DMS53 (cell line): ENCODE measurements around the gene PRMT9.

Experiments used
- DNase-seq: peaks from one replicate; lab custom pipeline; 2025; lab: John Stamatoyannopoulos, UW

The PRMT9 gene

DNA sequence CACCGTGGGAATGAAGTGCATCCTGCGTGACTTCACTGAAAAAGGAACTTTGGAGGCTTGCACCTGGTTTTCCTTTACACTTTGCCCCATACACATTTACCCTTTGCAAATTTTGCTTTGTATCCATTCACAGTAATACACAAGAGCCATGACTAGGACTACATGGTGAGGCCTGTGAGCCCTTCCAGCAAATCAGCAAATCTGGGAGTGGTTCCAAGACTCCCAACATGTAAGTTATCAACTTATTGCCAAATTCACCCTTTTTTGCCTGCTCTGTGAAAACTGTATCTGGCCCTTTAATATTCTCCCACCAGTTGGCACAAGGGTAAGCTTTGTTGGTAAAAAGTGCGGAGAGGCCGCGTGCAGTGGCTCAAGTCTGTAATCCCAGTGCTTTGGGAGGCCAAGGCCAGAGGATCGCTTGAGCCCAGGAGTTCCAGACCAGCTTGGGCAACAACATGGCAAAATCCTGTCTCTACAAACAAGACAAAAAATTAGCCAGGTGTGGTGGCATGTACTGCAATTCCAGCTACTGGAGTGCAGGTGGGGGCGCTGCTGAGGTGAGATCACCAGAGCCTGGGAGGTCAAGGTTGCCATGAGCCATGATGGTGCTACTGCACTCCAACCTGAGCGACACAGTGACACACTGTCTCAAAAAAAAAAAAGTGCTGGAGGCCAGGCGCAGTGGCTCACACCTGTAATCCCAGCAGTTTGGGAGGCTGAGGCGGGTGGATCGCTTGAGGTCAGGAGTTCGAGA is 5.0 kb downstream of the PRMT9 start:
- DNase-seq = peak; percentile 40

DNA sequence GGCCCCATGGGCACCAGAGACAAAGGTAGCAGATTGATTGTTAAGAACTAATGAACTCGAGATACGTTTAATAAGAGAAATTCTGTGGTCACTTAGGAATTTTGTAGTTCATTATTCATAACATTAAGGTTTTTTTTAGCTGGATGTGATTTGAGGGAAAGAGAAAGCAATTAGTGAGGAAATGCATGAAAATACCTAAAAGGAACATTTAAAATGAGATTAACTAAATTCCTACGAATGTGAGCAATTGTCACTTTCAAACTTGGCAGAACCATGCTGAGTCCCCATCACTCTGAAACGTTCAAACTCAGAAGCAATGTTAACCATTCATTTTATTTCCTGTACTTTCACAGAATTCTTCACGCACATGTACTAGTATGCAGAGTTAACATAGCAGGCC is 5.9 kb downstream of the PRMT9 start:
- no peak for DNase-seq

GRCh38 chr4:147674496-147674895 is 9.5 kb downstream of the PRMT9 start:
- no peak for DNase-seq

DNA sequence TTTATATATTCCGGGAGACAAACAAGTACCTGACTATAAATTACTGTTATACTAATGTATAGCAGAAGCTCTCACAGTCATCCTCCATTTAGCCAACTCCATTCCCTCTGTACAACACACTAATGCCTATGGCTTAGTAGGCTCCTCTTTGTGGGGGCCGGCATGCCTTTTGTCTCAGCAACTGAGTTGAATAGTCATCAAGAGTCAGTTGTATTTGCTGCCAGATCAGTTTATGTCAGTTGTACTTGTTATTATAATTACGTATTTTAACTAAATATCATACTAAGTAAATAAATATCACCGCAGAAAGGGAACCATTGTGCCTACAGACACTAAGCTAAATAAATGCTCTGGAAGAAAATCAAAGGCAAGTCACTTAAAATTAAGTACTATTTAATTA is 9.9 kb downstream of the PRMT9 start:
- DNase-seq = no peak

- DNase-seq = no peak
Observed at GRCh38 chr4:147658501-147658900, 25.5 kb downstream of the PRMT9 start.

- DNase-seq = no peak
Observed at GRCh38 chr4:147655639-147656038, 28.3 kb downstream of the PRMT9 start.

- DNase-seq = no peak
Observed at GRCh38 chr4:147651563-147651962, 32.4 kb downstream of the PRMT9 start.

DNA sequence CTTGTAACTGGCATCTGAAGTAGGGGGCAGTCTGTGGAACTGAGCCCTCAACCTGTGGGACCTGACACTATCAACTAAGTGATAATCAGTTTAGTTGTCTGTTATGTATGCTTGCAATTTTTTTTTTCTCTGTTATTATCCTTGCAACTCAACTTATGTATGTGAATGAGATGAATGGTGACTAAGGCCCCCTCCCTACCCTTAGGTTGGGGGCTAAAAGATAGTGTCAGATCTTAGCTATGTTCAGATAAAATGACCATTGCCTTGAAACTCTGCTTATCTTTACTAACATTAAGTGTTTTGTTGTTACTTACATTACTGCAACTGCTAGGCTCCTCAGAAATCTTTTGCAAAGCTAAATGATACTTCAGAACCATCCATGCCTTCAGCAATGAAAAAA is 35.3 kb downstream of the PRMT9 start:
- DNase-seq = no peak

GRCh38 chr4:147645099-147645498 is 38.9 kb downstream of the PRMT9 start:
- DNase-seq = no peak

DNA sequence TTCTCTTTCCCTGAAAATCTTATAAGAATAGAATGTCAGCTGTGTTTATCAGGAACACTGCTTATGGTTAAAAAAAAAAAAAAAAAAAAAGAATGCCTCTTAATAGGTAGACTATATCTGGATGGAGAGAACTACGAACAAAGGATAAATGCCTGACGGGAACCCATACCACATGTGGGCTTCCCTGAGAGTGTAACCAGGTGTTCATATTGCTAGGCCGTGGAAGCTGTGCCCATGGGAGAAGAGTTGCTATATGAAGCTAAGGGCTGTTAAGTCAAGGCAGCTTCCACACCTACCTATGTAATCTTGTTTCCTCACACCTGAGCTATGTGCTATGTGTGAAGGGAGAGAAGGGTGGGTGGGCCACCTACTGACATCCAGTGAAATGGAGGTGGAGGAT is 39.5 kb downstream of the PRMT9 start:
- DNase-seq = peak; percentile 2

DNA sequence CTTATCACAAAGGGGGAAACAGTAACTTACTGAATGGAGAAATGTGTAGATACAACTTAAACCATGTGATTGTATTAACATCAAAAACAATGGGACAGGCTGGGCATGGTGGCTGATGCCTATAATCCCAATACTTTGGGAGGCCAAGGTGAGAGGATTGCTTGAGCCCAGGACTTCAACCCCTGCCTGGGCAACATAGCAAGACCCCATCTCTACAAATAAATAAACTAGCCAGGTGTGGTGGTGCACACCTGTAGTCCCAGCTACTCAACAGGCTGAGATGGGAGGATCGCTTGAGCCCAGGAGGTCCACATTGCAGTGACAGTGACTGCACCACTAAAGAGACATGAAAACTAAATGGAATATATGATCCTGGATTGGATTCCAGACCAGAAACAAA is 40.3 kb downstream of the PRMT9 start:
- DNase-seq = no peak

DNA sequence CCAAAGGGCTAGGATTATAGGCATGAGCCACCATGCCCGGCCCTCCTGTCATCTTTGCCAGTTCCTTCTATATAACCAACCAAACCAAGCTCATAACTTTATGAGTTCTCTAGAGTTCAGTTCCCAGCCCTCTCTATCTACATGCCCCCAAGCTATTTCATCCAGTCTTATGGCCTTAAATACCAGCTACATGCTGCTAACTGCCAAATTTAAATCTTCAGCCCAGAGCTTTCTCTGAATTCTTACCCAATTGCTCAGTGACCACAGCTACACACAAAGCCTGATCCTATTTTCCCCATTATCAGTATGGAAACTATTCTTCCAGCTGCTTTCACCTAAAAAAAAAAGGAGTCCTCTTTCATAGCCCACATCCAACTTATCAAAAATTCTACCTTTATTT is 43.6 kb downstream of the PRMT9 start:
- no peak for DNase-seq

DNA sequence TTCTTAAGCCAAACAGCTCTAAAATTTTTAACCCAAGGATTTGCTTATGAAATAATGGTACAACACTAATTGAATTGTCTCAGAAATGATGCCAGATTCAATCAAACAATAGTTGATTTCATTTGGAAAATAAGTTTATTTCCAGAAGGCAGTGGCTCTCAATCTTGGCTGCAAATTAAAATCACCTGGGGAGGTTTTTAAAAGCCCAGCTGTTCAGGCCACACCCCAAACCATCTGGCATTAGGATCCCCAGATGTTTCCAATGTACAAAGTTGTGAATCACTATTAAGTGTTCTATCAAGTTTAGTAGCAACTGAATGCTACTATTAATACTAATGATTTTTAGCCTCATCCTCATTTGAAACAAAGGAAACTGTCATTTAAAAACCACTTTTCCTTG is 44.6 kb downstream of the PRMT9 start:
- no peak for DNase-seq

DNA sequence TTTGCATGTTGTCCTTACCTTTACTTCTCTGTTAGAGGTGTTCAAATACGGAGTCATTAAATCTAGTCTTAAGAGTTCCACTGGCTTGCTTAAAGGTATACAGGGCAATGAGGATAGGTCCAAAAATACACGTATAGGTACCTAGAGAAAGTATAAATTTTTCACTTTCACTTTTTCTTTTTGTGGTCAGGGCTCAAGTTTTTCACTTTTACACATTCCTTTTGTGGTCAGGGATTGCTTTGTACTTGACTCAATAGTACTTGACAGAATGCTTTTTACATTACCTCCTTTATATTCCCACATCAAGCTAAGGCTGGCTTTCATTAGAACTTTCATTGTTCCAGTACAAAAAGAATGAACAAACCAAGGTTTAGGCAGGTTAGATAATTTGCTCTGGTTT is 45.0 kb downstream of the PRMT9 start:
- DNase-seq = no peak

DNA sequence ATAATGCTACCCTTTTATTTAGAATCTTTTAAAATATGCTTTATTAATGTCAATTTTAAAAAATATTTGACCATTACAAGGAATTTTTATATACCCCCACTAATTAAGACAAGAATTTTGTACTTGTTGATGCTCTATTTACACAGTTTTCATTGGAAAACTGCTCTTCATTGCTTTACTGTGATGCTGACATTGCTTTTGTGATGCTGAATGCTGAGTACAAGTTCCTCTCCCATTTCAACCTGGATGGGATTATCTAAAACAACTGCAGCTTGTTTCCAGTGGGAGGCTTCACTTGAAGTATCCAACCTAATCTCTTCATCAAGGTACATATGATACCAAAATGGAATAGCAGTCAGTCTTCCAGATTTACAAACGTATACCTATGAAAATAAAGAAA is 45.6 kb downstream of the PRMT9 start:
- DNase-seq = no peak

- no peak for DNase-seq
Observed at GRCh38 chr4:147635348-147635747, 48.6 kb downstream of the PRMT9 start.

- no peak for DNase-seq
Observed at GRCh38 chr4:147633643-147634042, 50.3 kb downstream of the PRMT9 start.

DNA sequence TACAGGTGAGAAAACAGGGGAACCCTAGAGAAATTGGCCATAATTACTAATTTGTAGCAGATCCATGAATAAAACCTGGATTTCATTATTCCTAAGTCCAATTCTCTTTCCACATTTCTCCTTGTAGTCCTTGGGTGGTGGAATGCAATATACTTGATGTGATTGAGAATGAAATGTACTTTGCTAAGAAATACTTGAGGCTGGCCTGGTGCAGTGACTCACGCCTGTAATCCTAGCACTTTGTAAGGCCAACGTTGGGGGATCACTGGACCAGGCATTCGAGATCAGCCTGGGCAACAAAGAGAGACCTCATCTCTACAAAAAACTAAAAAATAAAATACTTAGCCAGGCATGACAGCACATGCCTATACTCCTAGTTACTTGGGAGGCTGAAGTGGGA is 50.9 kb downstream of the PRMT9 start:
- no peak for DNase-seq

GRCh38 chr4:147629783-147630730 is 53.9 kb downstream of the PRMT9 start:
- no peak for DNase-seq

DNA sequence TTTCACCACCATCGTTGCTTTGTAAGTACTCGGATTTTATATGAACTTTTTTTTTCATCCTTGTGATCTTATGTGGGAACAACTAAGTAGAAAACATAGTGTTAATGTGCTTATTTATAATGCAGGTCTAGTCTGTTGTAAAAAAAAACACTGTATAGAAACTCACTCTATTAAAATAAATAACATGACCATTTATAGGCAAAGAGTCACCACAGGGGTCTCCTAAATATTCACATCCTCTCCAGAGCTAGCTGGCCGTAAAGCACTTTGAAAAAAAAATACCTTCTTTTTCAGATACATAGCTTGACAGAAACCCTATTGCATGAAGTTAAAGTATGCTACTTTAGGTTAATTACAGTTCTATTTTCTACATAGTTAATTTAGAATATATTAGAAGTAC is 55.5 kb downstream of the PRMT9 start:
- no peak for DNase-seq

- DNase-seq = no peak
Observed at GRCh38 chr4:147626903-147627302, 57.1 kb downstream of the PRMT9 start.

DNA sequence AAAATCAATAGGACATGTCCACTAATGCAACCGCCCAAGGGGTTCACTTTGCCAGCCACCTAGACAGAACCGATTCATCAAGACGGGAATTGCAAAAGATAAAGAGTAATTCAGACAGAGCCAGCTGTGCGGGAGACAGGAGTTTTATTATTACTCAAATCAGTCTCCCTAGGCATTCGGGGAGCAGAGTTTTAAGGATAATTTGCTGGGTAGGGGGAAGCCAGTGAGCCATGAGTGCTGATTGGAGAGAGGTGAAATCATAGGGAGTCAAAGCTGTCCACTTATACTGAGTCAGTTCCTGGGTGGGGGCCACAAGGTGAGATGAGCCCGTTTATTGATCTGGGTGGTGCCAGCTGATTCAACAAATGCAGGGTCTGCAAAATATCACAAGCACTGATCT is 58.2 kb downstream of the PRMT9 start:
- DNase-seq = no peak

- DNase-seq = no peak
Observed at GRCh38 chr4:147620315-147620714, 63.6 kb downstream of the PRMT9 start.
